GM21576 (cell line): ENCODE results near the gene IKBKE.

Experiments
- ATAC-seq: cut with Tn5 transposase; IDR thresholded peaks from one replicate; pipeline ENCODE4 v1.9.1; 2021; ENCODE audit warnings: mild to moderate bottlenecking, moderate library complexity; ENCODE audit not compliant: unreplicated experiment

IKBKE gene

GRCh38 chr1:206453111-206453510 is 17.2 kb upstream of the IKBKE start:
- no peak for ATAC-seq

- ATAC-seq = no peak
Measured at GRCh38 chr1:206455289-206455665, 15.0 kb upstream of the IKBKE start.

GRCh38 chr1:206455666-206456344 is 14.5 kb upstream of the IKBKE start:
- ATAC-seq = no peak

GRCh38 chr1:206456577-206457370 is 13.5 kb upstream of the IKBKE start:
- no peak for ATAC-seq

GRCh38 chr1:206457408-206458120 is 12.7 kb upstream of the IKBKE start:
- no peak for ATAC-seq

GRCh38 chr1:206459703-206460102 is 10.6 kb upstream of the IKBKE start:
- ATAC-seq = no peak

GRCh38 chr1:206460836-206461426 is 9.3 kb upstream of the IKBKE start:
- no peak for ATAC-seq

GRCh38 chr1:206461602-206462455 is 8.4 kb upstream of the IKBKE start:
- ATAC-seq = no peak

GRCh38 chr1:206463137-206463536 is 7.1 kb upstream of the IKBKE start:
- no peak for ATAC-seq

GRCh38 chr1:206463911-206464310 is 6.4 kb upstream of the IKBKE start:
- ATAC-seq = no peak

GRCh38 chr1:206464456-206464964 is 5.8 kb upstream of the IKBKE start:
- no peak for ATAC-seq

GRCh38 chr1:206465951-206466350 is 4.3 kb upstream of the IKBKE start:
- no peak for ATAC-seq

GRCh38 chr1:206466840-206467649 is 3.2 kb upstream of the IKBKE start:
- no peak for ATAC-seq

GRCh38 chr1:206467915-206468314 is 2.4 kb upstream of the IKBKE start:
- ATAC-seq = no peak

GRCh38 chr1:206468571-206468970 is 1.7 kb upstream of the IKBKE start:
- ATAC-seq = no peak

GRCh38 chr1:206469411-206469932 is 804 bp upstream of the IKBKE start:
- no peak for ATAC-seq

GRCh38 chr1:206470692-206471414 is 577 bp downstream of the IKBKE start:
- peak; percentile 4 for ATAC-seq

GRCh38 chr1:206471415-206471801 is 1.1 kb downstream of the IKBKE start:
- ATAC-seq = no peak

- ATAC-seq = no peak
Measured at GRCh38 chr1:206472024-206472423, 1.7 kb downstream of the IKBKE start.
